Duodenal mucosa (tissue), 2 donors: ENCODE results near the gene YKT6.

Experiments
- H3K27ac ChIP-seq: one replicate; pipeline ENCODE4 v1.7.0; 2013; ENCODE audit warnings: low read depth, low read length
- H3K27me3 ChIP-seq, 2 donors: one replicate each; pipeline ENCODE4 v1.7.0; 2013; ENCODE audit warnings: low read length in 2 of 2, control low read depth in 1 of 2; ENCODE audit not compliant: insufficient read depth in 2 of 2, control insufficient read depth in 1 of 2
- H3K36me3 ChIP-seq, 2 donors: one replicate each; pipeline ENCODE4 v1.7.0; 2013; ENCODE audit warnings: low read length in 2 of 2, control low read depth in 1 of 2; ENCODE audit not compliant: insufficient read depth in 2 of 2, control insufficient read depth in 1 of 2
- H3K4me1 ChIP-seq, 2 donors: one replicate each; pipeline ENCODE4 v1.7.0; 2013; ENCODE audit warnings: low read length in 2 of 2, control low read depth in 1 of 2; ENCODE audit not compliant: insufficient read depth in 2 of 2, control insufficient read depth in 1 of 2
- H3K4me3 ChIP-seq, 2 donors: one replicate each; pipeline ENCODE4 v1.7.0; 2013; ENCODE audit warnings: low read length in 2 of 2, low read depth in 1 of 2
- H3K9ac ChIP-seq, 2 donors: one replicate each; pipeline ENCODE4 v1.7.0; 2013; ENCODE audit warnings: low read length in 2 of 2, low read depth in 1 of 2
- H3K9me3 ChIP-seq, 2 donors: one replicate each; pipeline ENCODE4 v1.7.0; 2013; ENCODE audit warnings: low read length in 2 of 2, control low read depth in 1 of 2; ENCODE audit not compliant: control insufficient read depth in 1 of 2

Gene YKT6

DNA sequence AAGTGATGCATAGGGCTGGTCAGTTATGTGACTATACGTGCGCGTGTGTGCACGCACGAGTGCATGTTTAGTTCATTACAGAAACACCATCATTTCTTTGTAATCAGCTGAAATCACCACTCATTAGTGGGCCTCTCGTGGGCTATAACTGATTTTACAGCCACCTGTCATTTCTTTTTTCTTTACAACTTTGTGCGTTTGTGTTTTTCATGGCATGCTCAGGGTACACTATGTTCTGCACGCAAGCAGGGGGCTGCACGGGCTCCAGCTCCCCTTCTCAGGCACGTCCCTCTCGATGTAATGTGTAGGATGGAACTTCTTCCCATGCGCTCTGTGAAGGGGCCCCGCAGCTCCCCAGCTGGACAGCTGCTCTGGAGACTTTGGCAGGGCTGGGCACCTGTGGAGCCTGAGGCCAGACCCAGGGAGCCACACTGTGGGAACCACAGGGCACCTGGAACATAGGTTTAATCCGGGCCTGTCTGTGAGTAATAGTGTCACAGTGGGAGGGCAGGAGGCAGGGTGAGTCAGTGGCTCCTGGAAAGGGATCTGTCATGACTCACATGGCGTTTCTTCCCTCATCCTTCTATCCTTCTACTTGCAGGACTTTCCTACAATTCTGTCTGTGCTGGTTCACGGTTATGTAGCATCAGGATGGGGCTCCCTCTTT is 16.4 kb upstream of the YKT6 start:
- no peak overlapping the region for H3K9ac ChIP-seq
- no peaks in the 10 kb centered on the region for H3K36me3 ChIP-seq
- H3K4me3 ChIP-seq = no peak overlapping the region
- peaks cover 0 to 3% of the 10 kb centered on the region in 2 donors for H3K27me3 ChIP-seq
- peaks cover 8 to 9% of the 10 kb centered on the region in 2 donors for H3K9me3 ChIP-seq
- H3K4me1 ChIP-seq = no peaks in the 10 kb centered on the region
- H3K27ac ChIP-seq = no peak overlapping the region

GRCh38 chr7:44184873-44185446 is 15.8 kb upstream of the YKT6 start:
- Histone ChIP-seq H3K9me3 (peaks cover 8 to 9% of the 10 kb centered on the region in 2 donors), H3K36me3 (no peaks in the 10 kb centered on the region), H3K27me3 (peaks cover 0 to 3% of the 10 kb centered on the region in 2 donors), H3K27ac (no peak overlapping the region), H3K4me1 (no peaks in the 10 kb centered on the region), H3K4me3 (no peak overlapping the region), H3K9ac (no peak overlapping the region)

- Histone ChIP-seq H3K4me1 (no peaks in the 10 kb centered on the region), H3K9ac (no peak overlapping the region), H3K36me3 (no peaks in the 10 kb centered on the region), H3K9me3 (peaks cover 8 to 9% of the 10 kb centered on the region in 2 donors), H3K27ac (no peak overlapping the region), H3K27me3 (peaks cover 0 to 3% of the 10 kb centered on the region in 2 donors), H3K4me3 (no peak overlapping the region)
These were observed 15.0 kb upstream of the YKT6 start for GRCh38 chr7:44185729-44186128.

GRCh38 chr7:44186736-44187135 is 14.0 kb upstream of the YKT6 start:
- H3K9me3 ChIP-seq = peaks cover 8 to 9% of the 10 kb centered on the region in 2 donors
- H3K4me1 ChIP-seq = no peaks in the 10 kb centered on the region
- no peak overlapping the region for H3K27ac ChIP-seq
- H3K27me3 ChIP-seq = peaks cover 0 to 3% of the 10 kb centered on the region in 2 donors
- no peaks in the 10 kb centered on the region for H3K36me3 ChIP-seq
- H3K4me3 ChIP-seq = no peak overlapping the region
- H3K9ac ChIP-seq = no peak overlapping the region

DNA sequence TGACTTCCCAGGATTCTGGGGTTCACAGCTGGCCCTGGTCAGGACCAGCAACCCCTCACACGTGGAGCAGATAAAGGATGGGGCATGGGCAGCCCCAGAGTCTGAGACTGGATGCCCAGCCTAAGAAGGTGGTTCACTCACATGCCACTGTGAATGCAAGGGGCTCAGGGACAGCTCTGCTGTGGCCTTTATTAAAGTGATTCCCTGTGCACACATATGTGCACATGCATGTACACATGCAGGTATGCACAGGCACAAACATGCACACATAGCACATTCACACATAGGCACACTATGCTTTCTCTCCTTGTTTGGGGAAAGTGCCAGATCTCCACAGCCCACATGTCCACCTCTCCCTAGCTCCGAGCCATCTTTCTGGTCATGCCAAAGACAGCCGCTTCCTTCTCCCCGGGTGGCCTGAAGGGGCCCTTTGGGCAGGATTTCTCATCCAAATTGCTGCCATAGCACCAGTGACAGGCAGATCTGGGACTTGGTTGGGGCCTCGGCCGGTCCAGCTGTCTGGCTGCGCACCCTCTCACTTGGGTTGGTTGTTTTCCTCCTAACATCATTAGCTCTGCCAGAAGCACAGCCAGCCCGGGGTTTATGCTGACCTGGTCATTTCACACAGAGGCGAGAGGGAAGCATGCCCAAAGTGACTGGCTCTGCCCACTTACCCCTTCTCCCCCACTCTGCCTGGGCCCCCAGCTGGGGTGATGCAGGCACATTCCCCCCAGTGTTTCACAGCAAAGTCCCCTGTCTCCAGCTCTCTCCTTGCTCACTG is 13.0 kb upstream of the YKT6 start:
- no peak overlapping the region for H3K4me3 ChIP-seq
- H3K9me3 ChIP-seq = peaks cover 2 to 4% of the 10 kb centered on the region in 2 donors
- H3K36me3 ChIP-seq = no peaks in the 10 kb centered on the region
- H3K4me1 ChIP-seq = no peaks in the 10 kb centered on the region
- no peak overlapping the region for H3K9ac ChIP-seq
- H3K27me3 ChIP-seq = peaks cover 0 to 4% of the 10 kb centered on the region in 2 donors
- H3K27ac ChIP-seq = no peak overlapping the region

DNA sequence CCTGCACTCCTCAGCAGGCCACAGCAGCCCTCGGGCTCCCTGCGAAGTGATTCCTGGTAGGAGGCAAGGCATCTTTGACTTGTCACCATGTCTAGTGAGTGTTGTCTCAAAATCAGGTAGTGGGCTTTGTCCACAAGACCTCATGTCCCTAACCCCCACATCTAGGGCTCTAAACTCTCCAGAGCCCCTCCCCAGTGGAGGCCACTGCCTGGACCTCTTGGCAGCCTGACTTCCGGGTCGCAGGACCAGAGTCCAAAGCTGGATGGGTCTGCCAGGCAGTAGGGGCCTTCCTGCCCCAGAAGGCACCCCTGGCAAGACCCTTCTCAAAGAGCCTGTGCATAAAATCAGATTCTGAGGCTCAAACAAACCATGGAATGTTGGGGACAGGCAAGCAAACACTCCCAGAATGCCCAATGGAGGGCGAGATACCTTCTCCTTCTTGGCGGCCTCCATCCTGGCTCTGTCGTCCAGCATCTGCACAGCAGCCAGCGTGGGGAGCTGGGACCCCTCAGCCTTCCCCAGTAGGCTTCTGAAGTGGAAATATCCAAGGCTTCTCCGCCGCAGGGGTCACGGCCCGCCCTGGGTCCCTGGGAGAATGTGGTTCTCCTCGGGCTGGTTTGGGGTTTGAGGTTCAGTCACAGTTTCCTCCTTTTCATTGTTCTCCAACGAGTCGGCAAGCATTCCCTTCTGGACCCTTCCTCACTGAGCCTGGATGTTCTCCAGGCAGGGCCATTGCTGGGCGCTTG is 12.1 kb upstream of the YKT6 start:
- Histone ChIP-seq H3K4me1 (no peaks in the 10 kb centered on the region), H3K27me3 (peaks cover 0 to 3% of the 10 kb centered on the region in 2 donors), H3K36me3 (no peaks in the 10 kb centered on the region), H3K9me3 (no peaks in the 10 kb centered on the region), H3K27ac (no peak overlapping the region), H3K4me3 (no peak overlapping the region), H3K9ac (no peak overlapping the region)

- no peak within 1 kb of the TSS for H3K27ac ChIP-seq
- H3K9ac ChIP-seq = no peak within 1 kb of the TSS
- H3K9me3 ChIP-seq = no peaks in the 10 kb centered on the region
- H3K4me1 ChIP-seq = no peaks in the 10 kb centered on the region
- H3K36me3 ChIP-seq = no peaks in the 10 kb centered on the region
- H3K4me3 ChIP-seq = no peak within 1 kb of the TSS
- H3K27me3 ChIP-seq = peaks cover 0 to 3% of the 10 kb centered on the region in 2 donors
These were observed 11.3 kb upstream of the YKT6 start, which contains the start of gene GCK for GRCh38 chr7:44189286-44189992. TSS of gene GCK (minus strand) at chr7:44189439. CDS start at chr7:44188953, 486 bp downstream.

- H3K36me3 ChIP-seq = no peaks in the 10 kb centered on the region
- no peaks in the 10 kb centered on the region for H3K9me3 ChIP-seq
- no peaks in the 10 kb centered on the region for H3K4me1 ChIP-seq
- H3K4me3 ChIP-seq = no peak overlapping the region
- H3K27ac ChIP-seq = no peak overlapping the region
- no peak overlapping the region for H3K9ac ChIP-seq
- H3K27me3 ChIP-seq = peaks cover 0 to 3% of the 10 kb centered on the region in 2 donors
These were observed 10.5 kb upstream of the YKT6 start for GRCh38 chr7:44189993-44190872.

DNA sequence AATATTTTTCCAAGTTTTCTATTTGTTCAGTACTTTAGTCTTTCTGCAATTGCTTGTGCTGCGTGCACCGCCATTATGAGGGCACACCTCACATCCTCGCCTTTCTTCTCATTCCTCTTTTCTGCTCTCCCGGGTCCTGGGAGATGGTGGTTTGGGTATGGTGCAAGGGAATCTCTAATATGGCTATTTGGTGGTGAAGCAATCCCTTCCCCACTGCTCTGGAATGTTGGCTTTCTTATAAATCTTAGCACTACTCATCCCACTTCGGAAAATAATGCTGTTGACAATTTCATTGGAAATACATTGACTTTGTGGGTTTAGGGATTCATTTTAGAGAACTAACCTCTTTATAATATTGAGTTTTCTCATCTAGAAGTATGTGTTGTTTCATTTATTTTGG is 9.6 kb upstream of the YKT6 start:
- Histone ChIP-seq H3K4me1 (no peaks in the 10 kb centered on the region), H3K27ac (no peak overlapping the region), H3K36me3 (no peaks in the 10 kb centered on the region)

More for the DNA sequence above, 9.6 kb upstream of the YKT6 start:
- Histone ChIP-seq H3K27me3 (peaks cover 0 to 3% of the 10 kb centered on the region in 2 donors), H3K9ac (no peak overlapping the region), H3K9me3 (no peaks in the 10 kb centered on the region), H3K4me3 (no peak overlapping the region)
